Testis (tissue), 3 donors: ENCODE results near the gene INPP5A. TPM values are rescaled to one million over a fixed set of nuclear protein-coding genes. Genes with fewer than 3 reads are reported as not detected.

Experiments used
- DNase-seq: peaks from one replicate; pipeline ENCODE4 v3.0.0-alpha.2; 2019
- H3K27ac ChIP-seq, 2 donors: fragments of 200-600 bp; sonication (generic); one replicate each; pipeline ENCODE4 v1.5.1; 2019
- H3K27me3 ChIP-seq: fragments of 200-600 bp; sonication (generic); one replicate; pipeline ENCODE4 v1.5.1; 2019
- H3K36me3 ChIP-seq: fragments of 200-600 bp; sonication (generic); one replicate; pipeline ENCODE4 v1.5.1; 2017; ENCODE audit warnings: low read depth; ENCODE audit errors: missing control alignments
- H3K4me1 ChIP-seq: fragments of 200-600 bp; sonication (generic); one replicate; pipeline ENCODE4 v1.5.1; 2019
- H3K4me3 ChIP-seq, 2 donors: fragments of 200-600 bp; sonication (generic); one replicate each; pipeline ENCODE4 v1.5.1; 2017 to 2019
- H3K9me3 ChIP-seq: fragments of 200-600 bp; sonication (generic); one replicate; pipeline ENCODE4 v1.5.1; 2017
- POLR2A ChIP-seq: fragments of 450-650 bp; IDR thresholded peaks from one replicate; pipeline ENCODE4 v1.6.1; 2017; ENCODE audit warnings: antibody characterized with exemption, mild to moderate bottlenecking, moderate library complexity
- WGBS, 2 donors: methylation state at CpG; one replicate each; pipeline ENCODE4 v1.1.5; 2018; 5-methylcytosine and 5-hydroxymethylcytosine counted together
- intact Hi-C: fragments of 100-400 bp; cut with DNase I; formaldehyde crosslinking; loops from one replicate; pipeline ENCODE4 v1.15.1; 2023; ENCODE audit warnings: low total_unique reads
- polyA plus RNA-seq: library from polyadenylated mRNA; stranded (reverse); fragments of 350-450 nt; fragmentation: Illumina TruSeq; extraction: RNeasy Lipid Tissue Mini Kit (QIAGEN cat#74804); gene quantifications from one replicate; pipeline ENCODE4 v1.2.3, GENCODE V29; 2014; ENCODE audit warnings: low read depth, low replicate concordance; ENCODE audit not compliant: insufficient read depth
- total RNA-seq, 2 donors: library from RNA; depleted of rRNA; stranded (reverse); fragments of >200 nt; gene quantifications; one replicate each; pipeline ENCODE4 v1.2.3, GENCODE V29; 2016
- TF ChIP-seq, protein P1 (sequence below), 3 experiments: fragments of 450-650 bp in 2 of 3; fragments of 200-600 bp in 1 of 3; sonication (generic) in 1 of 3; IDR thresholded peaks; one replicate each; pipeline ENCODE4 v1.5.1; 2016 to 2019; ENCODE audit warnings: antibody characterized with exemption in 3 of 3, mild to moderate bottlenecking in 2 of 3, moderate library complexity in 1 of 3

The INPP5A gene
- total and polyA plus RNA-seq, 3 donors from 2014 or later: 54.1 to 103 (median 73.0) TPM

GRCh38 chr10:132812520-132812919, 274.9 kb downstream of the INPP5A start:
- no peaks in the 10 kb centered on the region for H3K9me3 ChIP-seq
- H3K27ac ChIP-seq: no peak overlapping the region
- no peak for DNase-seq
- 70 to 82% methylated on average over 5 to 11 of the region's 11 CpGs for WGBS, 2 donors
- H3K4me1 ChIP-seq: no peaks in the 10 kb centered on the region
- TF ChIP-seq, protein P1, sequence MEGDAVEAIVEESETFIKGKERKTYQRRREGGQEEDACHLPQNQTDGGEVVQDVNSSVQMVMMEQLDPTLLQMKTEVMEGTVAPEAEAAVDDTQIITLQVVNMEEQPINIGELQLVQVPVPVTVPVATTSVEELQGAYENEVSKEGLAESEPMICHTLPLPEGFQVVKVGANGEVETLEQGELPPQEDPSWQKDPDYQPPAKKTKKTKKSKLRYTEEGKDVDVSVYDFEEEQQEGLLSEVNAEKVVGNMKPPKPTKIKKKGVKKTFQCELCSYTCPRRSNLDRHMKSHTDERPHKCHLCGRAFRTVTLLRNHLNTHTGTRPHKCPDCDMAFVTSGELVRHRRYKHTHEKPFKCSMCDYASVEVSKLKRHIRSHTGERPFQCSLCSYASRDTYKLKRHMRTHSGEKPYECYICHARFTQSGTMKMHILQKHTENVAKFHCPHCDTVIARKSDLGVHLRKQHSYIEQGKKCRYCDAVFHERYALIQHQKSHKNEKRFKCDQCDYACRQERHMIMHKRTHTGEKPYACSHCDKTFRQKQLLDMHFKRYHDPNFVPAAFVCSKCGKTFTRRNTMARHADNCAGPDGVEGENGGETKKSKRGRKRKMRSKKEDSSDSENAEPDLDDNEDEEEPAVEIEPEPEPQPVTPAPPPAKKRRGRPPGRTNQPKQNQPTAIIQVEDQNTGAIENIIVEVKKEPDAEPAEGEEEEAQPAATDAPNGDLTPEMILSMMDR (IDR thresholded peaks at IDR 0.05): no peak
- no peak overlapping the region for H3K4me3 ChIP-seq
- H3K27me3 ChIP-seq: no peaks in the 10 kb centered on the region
- intact Hi-C loops: no loop called here
- no peaks in the 10 kb centered on the region for H3K36me3 ChIP-seq

DNA sequence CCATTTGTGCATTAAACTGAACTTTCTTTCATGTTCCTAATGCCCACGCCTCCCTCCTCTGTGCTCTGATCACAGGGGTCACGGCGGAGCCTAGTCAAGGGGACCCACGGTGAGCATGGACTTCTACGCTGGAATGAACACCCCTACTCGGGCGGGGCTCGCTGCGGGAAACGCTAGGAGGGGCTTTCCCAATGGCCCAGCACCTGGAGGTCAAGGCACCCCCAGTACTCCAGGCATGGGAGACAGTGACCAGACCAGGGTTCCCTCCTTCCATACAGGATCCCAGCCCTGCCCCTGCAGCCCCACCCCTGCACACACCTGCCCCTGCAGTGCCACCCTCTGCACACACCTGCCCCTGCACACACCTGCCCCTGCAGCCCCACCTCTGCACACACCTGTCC, 275.4 kb downstream of the INPP5A start:
- Histone ChIP-seq H3K4me1 (no peaks in the 10 kb centered on the region), H3K27me3 (no peaks in the 10 kb centered on the region), H3K27ac (no peak overlapping the region), H3K9me3 (no peaks in the 10 kb centered on the region), H3K36me3 (no peaks in the 10 kb centered on the region), H3K4me3 (no peak overlapping the region)
- WGBS, 2 donors: 85 to 93% methylated on average over 10 of the region's 10 CpGs
- no peak for TF ChIP-seq POLR2A
- TF ChIP-seq, protein P1 (IDR thresholded peaks at IDR 0.05): no peak
- no peak for DNase-seq
- intact Hi-C loops: no loop called here

DNA sequence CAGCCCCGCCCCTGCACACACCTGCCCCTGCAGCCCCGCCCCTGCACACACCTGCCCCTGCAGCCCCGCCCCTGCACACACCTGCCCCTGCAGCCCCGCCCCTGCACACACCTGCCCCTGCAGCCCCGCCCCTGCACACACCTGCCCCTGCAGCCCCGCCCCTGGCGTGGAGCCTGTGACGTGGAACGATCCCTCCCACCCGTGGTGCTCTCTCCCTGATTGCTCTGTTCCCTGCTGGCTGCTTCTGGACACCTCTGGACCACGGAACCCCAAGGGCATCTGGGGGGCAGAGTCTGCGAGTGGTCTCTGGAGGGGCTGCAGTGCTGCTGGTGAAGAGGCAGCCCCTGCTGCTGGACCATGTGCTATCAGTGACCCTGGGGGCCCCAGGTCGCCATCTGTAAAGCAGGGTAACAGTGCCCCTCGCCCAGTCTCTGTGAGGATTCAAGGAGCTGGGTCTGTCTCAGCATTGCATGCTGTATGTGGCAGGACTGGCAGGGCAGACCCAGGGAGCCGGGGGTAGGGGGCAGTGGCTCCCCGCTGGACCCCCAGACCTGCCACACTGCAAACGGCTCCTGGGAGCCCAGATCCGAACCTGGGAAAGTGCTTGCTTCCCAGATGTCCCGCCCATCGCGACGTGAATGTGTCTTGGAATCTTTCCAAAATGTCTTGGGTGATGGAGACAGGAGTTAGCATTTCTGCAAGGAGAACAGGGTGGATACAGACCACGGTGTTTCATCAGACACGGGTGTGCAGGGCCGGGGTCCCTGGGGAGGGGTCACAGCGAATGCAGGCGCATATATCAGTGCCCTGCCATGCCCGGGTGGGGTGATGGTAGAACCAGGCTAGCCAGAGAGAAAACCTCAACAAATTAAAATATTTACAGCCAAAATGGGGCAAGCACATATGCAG, 276.2 kb downstream of the INPP5A start:
- no peaks in the 10 kb centered on the region for H3K4me1 ChIP-seq
- DNase-seq: no peak
- WGBS, 2 donors: 50 to 73% methylated on average over 10 to 23 of the region's 28 CpGs
- H3K36me3 ChIP-seq: no peaks in the 10 kb centered on the region
- no peak for TF ChIP-seq POLR2A
- TF ChIP-seq, protein P1 (IDR thresholded peaks at IDR 0.05): no peak
- H3K4me3 ChIP-seq: no peak overlapping the region
- no peaks in the 10 kb centered on the region for H3K9me3 ChIP-seq
- H3K27me3 ChIP-seq: no peaks in the 10 kb centered on the region
- no peak overlapping the region for H3K27ac ChIP-seq
- intact Hi-C loops: no loop called here

DNA sequence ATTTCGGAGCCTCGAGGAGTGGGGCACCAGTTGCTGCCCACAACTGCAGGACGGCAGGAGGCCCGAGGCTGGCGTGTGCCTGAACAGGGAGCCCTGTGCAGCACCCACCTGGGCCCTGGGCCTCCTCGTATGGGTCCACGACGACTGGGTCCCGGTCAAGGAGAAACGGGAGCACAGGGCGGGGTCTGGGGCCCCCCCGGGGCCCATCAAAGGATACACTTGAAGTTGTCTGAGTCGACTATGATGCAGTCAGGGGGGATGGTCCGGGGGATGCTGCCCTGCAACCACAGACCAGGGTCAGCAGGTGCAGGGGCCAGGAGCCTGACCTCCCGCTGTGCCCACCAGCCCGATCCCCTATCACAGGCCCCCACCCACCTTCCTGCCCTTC, 276.9 kb downstream of the INPP5A start:
- no peaks in the 10 kb centered on the region for H3K27me3 ChIP-seq
- intact Hi-C loops: no loop called here
- TF ChIP-seq, protein P1 (IDR thresholded peaks at IDR 0.05): no peak
- no peak for TF ChIP-seq POLR2A
- no peaks in the 10 kb centered on the region for H3K4me1 ChIP-seq
- no peaks in the 10 kb centered on the region for H3K9me3 ChIP-seq
- H3K4me3 ChIP-seq: no peak overlapping the region
- no peaks in the 10 kb centered on the region for H3K36me3 ChIP-seq
- H3K27ac ChIP-seq: no peak overlapping the region
- DNase-seq: no peak
- 79 to 90% methylated on average over 6 to 16 of the region's 16 CpGs for WGBS, 2 donors
